Measurements from ENCODE around the gene TMEM131.
"Not testable (repeated sequence)": the region's sequence is repeated elsewhere in the genome, so short reads cannot be mapped to it uniquely, and the experiment has no call there.

TMEM131 gene

DNA sequence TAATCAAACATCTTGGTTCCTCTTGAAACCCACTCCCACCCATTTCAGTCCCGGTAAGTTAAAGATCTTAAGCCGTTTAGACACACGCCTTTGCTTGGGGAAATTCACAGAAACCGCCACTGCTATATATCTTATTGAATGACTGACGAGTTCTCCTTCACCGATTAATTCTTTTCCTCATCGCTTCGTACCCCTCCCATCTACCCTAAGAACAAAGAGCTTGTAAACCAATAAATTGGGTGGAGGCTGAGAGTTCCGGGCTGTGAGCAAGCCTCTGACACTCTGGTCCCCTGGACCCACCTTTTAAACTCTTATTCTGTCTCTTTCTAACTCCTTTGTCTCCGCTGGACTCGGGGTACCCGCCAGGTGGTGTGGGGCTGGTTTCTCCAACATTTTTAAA is 30.6 kb downstream of the TMEM131 start:
- H3K4me3 ChIP-seq (ENCODE audit: low read depth, low read length): no peak overlapping the region
- TF ChIP-seq, protein P1, sequence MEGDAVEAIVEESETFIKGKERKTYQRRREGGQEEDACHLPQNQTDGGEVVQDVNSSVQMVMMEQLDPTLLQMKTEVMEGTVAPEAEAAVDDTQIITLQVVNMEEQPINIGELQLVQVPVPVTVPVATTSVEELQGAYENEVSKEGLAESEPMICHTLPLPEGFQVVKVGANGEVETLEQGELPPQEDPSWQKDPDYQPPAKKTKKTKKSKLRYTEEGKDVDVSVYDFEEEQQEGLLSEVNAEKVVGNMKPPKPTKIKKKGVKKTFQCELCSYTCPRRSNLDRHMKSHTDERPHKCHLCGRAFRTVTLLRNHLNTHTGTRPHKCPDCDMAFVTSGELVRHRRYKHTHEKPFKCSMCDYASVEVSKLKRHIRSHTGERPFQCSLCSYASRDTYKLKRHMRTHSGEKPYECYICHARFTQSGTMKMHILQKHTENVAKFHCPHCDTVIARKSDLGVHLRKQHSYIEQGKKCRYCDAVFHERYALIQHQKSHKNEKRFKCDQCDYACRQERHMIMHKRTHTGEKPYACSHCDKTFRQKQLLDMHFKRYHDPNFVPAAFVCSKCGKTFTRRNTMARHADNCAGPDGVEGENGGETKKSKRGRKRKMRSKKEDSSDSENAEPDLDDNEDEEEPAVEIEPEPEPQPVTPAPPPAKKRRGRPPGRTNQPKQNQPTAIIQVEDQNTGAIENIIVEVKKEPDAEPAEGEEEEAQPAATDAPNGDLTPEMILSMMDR (IDR thresholded peaks at IDR 0.05; ENCODE audit: borderline replicate concordance, insufficient read depth, low read depth, low read length): no peak

DNA sequence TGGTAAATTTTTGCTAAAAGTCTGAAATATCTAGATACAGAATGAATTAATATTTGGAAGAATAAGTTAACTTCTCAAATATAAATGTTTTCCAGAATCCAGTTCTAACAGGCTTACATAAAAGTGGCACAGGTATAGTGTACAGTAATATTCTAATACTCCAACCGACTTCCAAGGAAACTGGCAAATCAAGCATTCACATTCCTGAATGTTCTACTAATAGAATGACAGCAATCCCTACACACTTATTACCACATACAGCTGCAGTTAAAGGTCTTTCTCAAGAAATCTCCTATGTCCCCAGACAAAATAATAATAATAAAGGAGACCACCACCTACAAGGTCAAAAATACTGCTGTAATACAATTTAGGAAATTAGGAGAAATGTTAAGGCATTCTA is 31.9 kb downstream of the TMEM131 start:
- no peak overlapping the region for H3K4me3 ChIP-seq (ENCODE audit: low read depth, low read length)
- TF ChIP-seq, protein P1 (IDR thresholded peaks at IDR 0.05; ENCODE audit: borderline replicate concordance, insufficient read depth, low read depth, low read length): no peak

DNA sequence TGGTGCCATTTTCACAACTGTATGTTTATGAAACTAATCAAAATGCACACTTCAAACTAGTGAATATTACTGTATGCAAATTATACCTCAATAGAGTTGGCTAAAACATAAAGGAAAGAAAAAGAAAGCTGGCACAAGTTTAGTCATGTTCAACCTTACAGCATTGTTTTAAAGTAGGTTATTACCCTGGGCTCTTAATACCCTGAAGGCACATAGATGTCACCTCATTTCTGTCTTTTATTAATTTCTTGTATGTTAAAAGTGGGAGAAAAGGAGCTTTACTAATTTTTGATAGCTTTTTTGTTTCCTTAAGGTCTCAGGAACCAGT is 32.7 kb downstream of the TMEM131 start:
- TF ChIP-seq, protein P1 (IDR thresholded peaks at IDR 0.05; ENCODE audit: borderline replicate concordance, insufficient read depth, low read depth, low read length): no peak
- no peak overlapping the region for H3K4me3 ChIP-seq (ENCODE audit: low read depth, low read length)

DNA sequence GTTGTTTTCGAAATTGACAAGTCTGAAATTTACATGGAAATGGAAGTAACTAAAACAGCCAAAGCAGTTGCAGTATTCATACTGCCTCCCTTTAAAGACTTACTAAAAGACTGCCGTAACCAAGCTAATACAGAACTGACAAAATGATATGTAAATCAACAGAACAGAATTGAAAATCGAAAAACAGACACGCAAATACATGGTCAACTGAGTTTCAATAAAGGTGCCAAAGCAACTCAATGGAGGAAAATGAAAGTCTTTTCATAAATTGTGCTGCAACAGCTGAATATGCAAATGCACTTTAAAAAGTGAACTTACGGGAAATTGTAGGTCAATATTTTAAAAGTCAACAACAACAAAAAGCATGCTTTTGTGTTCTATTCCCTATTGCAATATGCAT is 34.2 kb downstream of the TMEM131 start:
- no peak overlapping the region for H3K4me3 ChIP-seq (ENCODE audit: low read depth, low read length)
- TF ChIP-seq, protein P1 (IDR thresholded peaks at IDR 0.05; ENCODE audit: borderline replicate concordance, insufficient read depth, low read depth, low read length): no peak

DNA sequence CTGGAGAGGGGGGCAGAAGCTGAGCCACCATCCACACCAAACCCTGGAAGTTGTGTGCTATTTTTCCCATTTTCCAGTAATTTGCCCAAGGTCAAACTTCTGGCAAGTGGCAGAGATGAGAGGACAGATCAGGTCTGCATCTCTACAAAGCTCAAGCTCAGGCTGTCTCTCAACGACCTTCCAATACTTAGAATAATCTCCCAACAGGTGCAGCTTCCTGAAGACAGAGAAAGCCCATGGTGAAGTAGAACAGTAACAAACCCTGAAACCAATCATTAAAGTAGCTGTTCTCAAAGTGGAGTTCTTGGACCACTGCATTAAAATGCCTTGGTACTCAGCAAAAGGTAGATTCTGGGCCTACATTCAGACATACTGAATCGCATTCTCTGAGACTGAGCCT is 37.6 kb downstream of the TMEM131 start:
- TF ChIP-seq, protein P1 (IDR thresholded peaks at IDR 0.05; ENCODE audit: borderline replicate concordance, insufficient read depth, low read depth, low read length): no peak
- no peak overlapping the region for H3K4me3 ChIP-seq (ENCODE audit: low read depth, low read length)

DNA sequence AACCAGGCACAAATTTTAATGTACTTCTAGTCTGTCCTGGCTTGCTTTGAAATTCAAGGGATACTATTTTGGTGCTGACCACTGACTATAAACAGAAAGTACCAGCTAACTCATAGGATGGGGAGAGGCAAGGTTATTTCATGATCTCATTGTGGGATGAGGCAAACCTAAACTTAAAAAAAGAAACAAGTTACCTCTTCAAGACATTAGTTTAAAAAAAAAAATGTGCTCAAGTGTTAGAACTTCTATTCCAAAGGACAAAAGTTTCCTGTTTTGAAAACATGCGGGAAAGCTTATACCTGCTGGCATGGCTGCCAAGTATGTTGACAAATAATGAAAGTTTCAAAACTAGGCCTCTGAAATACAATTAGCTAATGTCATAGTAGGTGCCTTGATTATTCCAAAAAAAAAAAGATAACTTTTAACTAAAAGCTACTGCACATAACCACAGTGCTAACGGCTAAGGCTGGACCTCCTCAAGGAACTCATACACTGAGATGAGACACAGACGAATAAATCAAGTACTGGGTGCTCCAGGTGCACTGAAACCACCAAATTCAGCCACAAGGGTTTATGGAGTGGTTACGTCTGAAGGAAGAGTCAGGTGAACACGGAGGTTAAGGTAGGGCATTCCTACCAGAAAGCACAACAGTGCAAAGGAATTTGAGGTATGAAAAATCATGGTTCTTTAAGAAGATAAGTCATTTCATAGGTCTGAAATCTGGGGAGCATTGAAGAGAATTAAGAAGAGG is 38.1 kb downstream of the TMEM131 start:
- no peak overlapping the region for H3K4me3 ChIP-seq (ENCODE audit: low read depth, low read length)
- TF ChIP-seq, protein P1 (IDR thresholded peaks at IDR 0.05; ENCODE audit: borderline replicate concordance, insufficient read depth, low read depth, low read length): no peak

DNA sequence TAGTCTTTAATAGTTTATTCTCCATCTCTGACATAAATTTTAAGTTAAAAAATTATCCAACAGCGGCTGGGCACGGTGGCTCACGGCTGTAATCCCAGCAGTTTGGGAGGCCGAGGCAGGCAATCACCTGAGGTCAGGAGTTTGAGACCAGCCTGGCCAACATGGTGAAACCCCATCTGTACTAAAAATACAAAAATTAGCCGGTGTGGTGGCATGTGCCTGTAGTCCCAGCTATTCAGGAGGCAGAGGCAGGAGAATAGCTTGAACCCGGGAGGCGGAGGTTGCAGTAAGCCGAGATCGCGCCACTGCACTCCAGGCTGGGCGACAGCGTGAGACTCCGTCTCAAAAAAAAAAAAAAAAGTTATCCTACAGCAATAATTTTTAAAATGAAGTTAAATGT is 39.0 kb downstream of the TMEM131 start:
- not testable (repeated sequence) for H3K4me3 ChIP-seq (ENCODE audit: low read depth, low read length)
